GM12873 (cell line): ENCODE measurements around the gene GRAP2.

ENCODE experiments used
- TF ChIP-seq, protein P1 (sequence below): IDR thresholded peaks from 2 replicates; pipeline ENCODE4 v1.5.1; 2012; ENCODE audit warnings: low read depth, mild to moderate bottlenecking, moderate library complexity, low read length, control low read depth; ENCODE audit not compliant: insufficient read depth; ENCODE audit errors: missing control alignments

Gene GRAP2

DNA sequence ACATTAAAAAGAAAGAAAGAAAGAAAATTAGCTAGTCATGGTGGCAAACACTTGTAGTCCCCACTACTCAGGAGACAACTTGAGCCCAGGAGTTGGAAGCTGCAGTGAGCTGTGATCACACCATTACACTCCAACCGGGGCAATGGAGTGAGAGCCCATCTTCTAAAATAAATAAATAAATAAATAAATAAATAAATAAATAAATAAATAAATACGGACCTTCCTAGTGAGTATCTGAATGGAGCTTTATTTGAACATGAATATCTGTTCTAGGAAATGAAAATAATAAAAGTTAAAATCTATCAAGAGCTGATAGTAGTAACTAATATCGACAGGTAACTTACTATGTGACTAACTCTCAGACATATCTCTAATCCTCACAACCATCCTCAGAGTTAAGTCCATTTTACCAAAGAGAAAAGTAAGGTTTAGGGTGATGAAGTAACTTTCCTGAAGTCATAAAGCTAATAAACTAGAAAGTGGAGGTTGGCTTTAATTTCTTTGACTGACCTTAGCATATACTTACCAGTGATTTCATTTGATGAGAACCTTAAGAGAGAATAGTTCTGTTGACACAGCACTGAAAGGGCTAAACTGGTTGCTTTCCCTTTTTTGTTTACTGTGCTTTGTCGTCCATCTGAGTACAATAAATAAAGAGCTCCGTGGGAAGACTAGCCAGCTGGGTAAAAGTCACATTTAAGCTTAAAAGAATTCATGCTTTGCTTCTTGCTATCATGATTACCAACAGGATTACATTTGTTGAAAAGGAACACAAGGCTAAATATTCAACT, 29.7 kb upstream of the GRAP2 start:
- TF ChIP-seq, protein P1, sequence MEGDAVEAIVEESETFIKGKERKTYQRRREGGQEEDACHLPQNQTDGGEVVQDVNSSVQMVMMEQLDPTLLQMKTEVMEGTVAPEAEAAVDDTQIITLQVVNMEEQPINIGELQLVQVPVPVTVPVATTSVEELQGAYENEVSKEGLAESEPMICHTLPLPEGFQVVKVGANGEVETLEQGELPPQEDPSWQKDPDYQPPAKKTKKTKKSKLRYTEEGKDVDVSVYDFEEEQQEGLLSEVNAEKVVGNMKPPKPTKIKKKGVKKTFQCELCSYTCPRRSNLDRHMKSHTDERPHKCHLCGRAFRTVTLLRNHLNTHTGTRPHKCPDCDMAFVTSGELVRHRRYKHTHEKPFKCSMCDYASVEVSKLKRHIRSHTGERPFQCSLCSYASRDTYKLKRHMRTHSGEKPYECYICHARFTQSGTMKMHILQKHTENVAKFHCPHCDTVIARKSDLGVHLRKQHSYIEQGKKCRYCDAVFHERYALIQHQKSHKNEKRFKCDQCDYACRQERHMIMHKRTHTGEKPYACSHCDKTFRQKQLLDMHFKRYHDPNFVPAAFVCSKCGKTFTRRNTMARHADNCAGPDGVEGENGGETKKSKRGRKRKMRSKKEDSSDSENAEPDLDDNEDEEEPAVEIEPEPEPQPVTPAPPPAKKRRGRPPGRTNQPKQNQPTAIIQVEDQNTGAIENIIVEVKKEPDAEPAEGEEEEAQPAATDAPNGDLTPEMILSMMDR: no peak

GRCh38 chr22:39872548-39872947, 28.3 kb upstream of the GRAP2 start:
- TF ChIP-seq, protein P1: no peak

- TF ChIP-seq, protein P1: no peak
Observed at GRCh38 chr22:39873965-39874364, 26.9 kb upstream of the GRAP2 start.

- TF ChIP-seq, protein P1: no peak
Observed at GRCh38 chr22:39877079-39877845, 23.6 kb upstream of the GRAP2 start.

DNA sequence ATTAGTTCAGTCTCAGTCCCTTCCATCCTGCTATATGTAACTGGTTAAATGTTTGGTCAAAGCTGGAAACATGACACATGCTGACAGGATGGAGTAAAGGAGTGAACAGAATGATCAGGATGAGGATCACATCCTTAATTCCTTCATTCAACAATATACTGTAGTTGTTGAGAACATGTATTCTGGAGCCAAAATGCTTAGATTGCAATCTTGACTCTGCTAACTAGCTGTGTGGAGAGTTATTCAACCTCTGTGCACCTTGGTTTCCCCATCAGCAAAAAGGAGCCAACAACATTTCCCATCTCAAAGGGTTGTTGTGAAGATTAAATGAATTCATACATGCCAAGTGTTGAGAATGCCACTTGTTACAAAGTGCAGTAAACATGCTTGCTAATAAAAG, 20.2 kb upstream of the GRAP2 start:
- TF ChIP-seq, protein P1: no peak

DNA sequence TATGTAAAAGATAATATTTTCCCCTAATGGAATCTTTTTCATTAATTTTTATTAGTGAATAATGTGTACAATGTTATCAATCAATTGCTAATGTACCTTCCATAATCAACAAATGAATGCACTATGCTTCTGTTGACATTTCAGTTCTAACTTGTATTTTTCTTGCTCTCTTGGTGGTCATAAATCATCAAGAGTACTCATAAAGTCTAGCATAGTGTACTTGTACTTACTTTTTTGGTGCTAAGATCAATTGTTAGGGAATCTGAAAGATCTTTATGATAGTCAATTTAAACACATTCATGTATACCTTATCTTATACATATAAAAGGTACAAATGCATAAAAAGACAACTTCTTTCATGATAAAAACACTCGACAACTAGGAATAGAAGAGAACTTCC, 17.8 kb upstream of the GRAP2 start:
- TF ChIP-seq, protein P1: no peak

DNA sequence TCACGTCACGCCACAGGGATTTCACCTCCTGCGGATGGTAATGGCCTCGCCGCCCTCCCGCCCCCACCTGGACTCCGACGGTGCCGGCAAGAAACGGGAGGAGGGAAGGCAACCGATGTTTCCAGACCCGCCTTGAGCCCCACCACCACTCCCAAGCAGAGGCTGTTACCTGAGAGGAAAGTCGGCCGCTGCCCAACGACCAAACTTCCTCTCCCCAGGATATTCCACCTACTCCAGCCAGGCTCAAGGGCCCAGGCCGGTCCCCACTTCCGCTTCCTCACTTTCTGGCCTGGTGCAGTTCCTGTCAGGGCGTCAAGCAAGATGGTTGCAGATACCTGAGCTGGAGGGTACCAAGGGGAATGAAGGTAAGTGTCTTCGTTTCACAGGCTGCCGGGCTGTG, 7.4 kb upstream of the GRAP2 start, which contains the start of gene ENTHD1:
TSS of gene ENTHD1 (minus strand) at position 235 of the 400 bp plus-strand sequence. CDS start 6,012 bp downstream, outside the sequence.
- TF ChIP-seq, protein P1: no peak
